Measurements from ENCODE around the gene CHTF8.

DNA sequence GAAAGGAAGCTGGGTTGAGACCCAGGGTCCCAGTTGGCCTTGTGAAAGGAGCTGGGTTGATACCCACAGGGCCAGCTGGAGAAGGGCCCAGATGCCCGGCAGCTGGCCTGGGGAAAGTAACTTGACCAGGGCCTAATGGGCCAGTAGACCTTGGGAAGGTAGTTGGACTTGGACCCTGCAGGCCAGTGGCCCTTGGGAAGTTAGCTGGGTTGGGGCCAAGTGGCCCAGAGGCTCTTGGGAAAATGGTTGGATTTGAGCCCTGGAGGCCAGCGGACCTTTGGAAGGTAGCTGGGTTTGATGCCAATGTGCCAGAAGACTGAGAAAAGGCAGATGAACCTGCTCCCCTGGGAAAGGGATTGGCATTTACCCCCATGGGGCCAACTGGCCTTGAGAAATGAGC lies 13.4 kb downstream of the CHTF8 start:
- TF ChIP-seq, protein P1, sequence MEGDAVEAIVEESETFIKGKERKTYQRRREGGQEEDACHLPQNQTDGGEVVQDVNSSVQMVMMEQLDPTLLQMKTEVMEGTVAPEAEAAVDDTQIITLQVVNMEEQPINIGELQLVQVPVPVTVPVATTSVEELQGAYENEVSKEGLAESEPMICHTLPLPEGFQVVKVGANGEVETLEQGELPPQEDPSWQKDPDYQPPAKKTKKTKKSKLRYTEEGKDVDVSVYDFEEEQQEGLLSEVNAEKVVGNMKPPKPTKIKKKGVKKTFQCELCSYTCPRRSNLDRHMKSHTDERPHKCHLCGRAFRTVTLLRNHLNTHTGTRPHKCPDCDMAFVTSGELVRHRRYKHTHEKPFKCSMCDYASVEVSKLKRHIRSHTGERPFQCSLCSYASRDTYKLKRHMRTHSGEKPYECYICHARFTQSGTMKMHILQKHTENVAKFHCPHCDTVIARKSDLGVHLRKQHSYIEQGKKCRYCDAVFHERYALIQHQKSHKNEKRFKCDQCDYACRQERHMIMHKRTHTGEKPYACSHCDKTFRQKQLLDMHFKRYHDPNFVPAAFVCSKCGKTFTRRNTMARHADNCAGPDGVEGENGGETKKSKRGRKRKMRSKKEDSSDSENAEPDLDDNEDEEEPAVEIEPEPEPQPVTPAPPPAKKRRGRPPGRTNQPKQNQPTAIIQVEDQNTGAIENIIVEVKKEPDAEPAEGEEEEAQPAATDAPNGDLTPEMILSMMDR (IDR thresholded peaks at IDR 0.05) = no peak
- no peak for TF ChIP-seq POLR2A (IDR thresholded peaks at IDR 0.05)

Data from breast epithelium (tissue), 3 donors.